T1000 (cell line): ENCODE data around the gene PAM.

Experiments used
- DNase-seq: peaks from one replicate; lab custom pipeline; 2025; ENCODE audit warnings: mixed read lengths; lab: John Stamatoyannopoulos, UW

Gene PAM

DNA sequence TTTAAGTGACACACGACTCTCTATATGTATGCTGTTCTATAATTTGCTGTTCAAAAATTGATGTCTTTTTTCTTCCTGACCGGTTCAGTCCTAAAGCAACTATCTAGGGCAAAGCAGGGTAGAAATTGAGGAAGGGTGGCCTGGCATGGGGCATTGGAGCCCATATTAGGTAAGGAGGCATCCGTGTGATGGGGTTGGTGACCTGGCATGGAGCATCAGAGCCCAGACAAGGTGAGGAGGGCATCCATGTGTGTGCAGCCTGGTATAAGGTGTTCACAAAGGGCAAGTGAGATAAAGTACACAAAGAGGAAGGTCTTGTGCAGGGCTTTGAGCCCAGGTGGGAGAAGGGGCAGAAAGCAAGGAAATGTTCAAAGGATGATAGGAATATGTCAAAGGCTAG, 104.9 kb downstream of the PAM start:
- no peak for DNase-seq

- no peak for DNase-seq
These were observed 108.0 kb downstream of the PAM start for GRCh38 chr5:102863058-102863457.

GRCh38 chr5:102863764-102864560, 108.9 kb downstream of the PAM start:
- DNase-seq: no peak

GRCh38 chr5:102865171-102865509, 110.0 kb downstream of the PAM start:
- no peak for DNase-seq

DNA sequence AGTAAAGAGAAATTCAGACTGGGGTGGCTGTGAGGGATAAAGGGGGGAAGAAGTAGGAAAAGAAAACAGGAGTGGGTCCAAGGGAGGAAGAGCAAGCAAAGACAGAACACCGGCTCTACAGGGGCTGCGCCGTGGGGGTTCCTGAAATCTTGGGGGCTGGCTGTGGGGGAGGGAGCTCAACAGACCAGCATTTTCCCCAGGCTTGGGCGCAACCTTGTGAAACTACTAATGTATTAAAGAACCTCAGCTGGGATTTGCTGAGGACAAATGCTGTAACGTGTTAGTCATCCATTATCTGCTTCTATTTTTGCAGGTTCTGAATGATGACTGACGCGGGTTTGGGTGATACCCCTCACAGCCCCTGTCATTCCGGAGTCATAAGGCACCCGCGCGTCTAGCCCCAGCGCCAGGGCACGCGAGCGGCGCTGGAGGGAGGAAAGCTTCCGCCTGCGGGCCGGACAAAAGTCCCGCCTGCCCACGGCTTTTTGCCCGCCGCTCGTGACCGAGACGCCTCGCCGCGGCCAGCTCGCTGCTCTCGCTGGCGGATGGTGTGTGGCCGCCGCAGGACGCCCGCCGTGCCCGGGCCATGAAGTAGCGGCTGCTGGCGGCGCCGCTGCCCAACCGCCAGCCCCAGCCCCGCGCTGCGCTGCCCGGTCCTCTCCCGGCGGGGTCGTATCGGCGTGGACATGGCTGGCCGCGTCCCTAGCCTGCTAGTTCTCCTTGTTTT, 110.6 kb downstream of the PAM start:
- peak; percentile 46 for DNase-seq

GRCh38 chr5:102866237-102866600, 111.1 kb downstream of the PAM start:
- no peak for DNase-seq

- DNase-seq: no peak
These were observed 113.0 kb downstream of the PAM start for GRCh38 chr5:102867992-102868662.

DNA sequence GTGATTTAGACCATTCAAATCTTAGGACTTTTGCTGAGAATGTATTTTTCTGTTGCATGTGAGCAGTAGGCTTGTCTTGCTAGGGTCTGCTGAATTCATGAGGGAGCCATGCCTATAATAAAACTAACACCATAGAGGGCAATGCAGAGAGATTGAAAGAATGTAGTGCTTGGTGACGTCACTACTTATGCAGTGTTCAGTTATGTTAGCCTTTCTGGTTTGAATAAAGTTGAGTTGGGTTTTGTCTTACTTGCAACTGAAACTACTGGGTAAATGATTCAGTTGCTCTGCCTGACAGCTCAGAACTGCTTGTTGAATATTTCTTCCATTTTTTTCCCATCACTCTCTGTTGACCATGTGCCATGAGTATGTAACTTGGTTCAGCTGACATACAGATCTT, 114.1 kb downstream of the PAM start:
- no peak for DNase-seq

DNA sequence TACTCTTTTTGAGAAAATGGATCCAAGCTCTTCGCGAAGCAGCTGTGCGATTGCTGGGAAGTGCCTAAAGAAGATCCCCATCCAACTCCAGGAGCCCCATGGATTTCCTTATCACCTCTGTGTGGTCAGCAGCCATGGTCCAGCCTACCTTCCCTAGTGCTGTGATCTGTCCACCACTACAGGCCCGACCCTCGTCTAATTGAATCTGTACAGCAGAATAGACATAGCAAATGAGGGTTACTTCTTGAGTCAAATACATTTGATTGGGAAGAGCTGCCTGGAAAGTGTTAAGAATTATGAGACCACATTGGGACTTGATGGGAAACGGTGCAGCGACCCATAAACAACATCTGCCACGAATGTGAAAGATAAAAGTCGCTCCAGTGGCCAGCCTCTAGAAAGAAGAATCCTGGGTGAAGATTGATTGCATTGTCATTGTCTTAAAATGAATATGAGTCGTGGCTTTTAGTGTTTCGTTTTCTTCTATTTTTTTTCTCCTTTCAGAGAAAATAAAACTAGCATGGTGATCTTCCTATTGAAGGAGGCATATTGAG, 118.4 kb downstream of the PAM start:
- DNase-seq: no peak

GRCh38 chr5:102874054-102874453, 118.9 kb downstream of the PAM start:
- DNase-seq: no peak

DNA sequence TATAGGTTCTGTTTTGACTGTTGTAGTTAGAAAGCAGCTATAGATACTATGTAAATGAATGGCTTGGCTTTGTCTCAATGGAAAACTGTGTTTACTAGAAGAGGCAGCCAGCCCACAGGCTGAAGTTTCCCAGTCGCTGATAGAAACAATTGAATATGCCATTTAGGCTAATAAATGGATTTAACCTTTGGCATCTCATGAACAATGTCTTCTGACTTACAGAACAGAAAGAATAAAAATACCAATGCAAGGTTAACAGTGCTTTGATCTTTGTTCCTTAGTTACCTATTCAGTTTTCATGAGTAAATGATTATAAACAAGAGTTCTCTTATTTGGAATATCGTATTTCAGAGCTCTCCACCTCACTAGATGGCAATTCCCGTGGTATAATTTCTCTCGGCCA, 120.6 kb downstream of the PAM start:
- DNase-seq: no peak

GRCh38 chr5:102876610-102877009, 121.5 kb downstream of the PAM start:
- DNase-seq: no peak

DNA sequence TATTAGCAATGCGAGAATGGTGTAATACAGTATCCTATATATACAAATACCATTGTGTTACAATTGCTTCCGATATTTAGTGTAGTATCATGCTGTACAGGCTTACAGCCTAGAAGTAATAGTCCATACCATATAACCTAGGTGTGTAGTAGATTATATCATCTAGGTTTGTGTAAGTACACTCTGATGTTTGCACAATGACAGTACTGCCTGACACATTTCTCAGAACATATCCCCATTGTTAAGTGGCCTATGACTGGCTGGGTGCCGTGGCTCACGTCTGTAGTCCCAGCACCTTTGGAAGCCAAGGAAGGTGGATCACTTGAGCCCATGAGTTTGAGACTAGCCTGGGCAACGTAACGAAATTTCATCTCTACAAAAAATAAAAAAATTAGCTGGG, 124.6 kb downstream of the PAM start:
- DNase-seq: no peak

- no peak for DNase-seq
These were observed 131.5 kb downstream of the PAM start for GRCh38 chr5:102886586-102886985.

DNA sequence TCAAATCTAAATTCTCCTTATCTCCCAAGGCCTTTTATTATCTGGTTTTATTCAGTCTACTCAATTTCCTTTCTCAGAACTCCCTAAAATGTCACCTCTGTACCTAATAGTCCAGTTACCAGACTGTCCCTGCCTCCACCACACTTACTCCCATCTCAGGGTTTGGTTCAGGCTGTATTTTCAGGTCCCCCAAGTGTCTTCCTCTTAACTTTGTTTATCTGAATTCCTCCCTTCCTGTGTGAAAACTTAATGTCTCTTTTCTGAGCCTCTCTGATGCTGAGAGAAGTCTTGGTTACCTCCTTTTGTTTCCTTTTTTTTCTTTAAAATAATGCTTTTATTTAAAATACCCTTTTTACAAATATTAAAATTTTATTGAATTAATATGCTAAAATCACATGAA, 133.4 kb downstream of the PAM start:
- no peak for DNase-seq

DNA sequence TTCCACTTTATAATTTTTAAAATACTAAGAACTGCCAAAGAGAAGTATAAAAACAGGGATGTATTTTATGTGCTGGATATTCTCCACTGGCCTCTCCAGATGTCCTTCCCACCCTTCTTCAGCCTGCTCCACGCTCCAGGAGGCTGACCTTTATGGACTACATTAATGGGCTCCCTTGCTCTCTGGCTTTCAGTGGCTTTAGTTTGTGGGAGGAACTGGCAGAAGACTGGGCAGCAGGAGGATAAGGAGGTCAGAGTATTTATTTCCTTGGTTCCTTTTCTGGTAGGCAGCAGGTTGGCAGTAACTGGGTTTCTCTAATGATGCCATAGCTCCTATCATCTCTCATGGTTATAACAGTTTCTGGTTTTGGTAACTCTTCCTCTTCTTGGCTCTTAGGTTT, 133.9 kb downstream of the PAM start:
- no peak for DNase-seq

DNA sequence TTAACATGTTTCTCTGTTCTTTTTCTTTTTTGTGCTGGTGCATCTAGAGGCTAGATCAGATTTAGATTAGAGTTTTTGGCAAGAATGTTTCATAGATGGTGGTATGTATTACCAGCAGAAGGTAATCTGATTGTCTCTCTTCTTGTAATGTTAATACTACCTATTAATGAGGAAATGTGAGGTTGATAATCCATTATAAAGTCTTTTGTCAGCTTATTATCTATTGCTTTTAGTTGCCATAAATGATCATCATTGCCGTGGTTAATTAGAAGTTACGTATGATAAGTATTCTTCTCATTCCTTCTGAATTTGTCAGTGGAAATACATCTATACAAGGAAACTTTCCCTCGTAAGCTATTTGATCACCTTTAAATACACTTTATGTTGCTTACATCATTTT, 135.0 kb downstream of the PAM start:
- DNase-seq: no peak

DNA sequence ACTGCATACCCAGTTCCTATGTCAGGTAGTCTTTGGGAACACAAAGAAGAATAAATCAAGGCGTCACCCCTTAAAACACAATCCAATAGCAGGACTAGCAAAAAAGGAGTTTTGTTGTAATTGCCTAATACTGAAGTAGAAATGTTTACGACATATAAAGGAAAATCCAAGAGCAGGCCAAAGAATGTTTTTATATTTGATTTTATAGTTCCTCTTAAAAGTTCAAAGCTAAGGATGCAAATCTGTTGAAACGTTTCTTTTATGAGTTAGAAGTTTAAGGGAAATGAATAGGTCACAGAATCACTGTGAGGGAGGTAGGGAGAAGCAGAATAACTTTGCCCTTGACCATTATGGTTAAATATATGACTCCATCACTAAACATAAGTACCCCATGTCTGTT, 136.1 kb downstream of the PAM start:
- DNase-seq: no peak

GRCh38 chr5:102893942-102894341, 138.8 kb downstream of the PAM start:
- no peak for DNase-seq

DNA sequence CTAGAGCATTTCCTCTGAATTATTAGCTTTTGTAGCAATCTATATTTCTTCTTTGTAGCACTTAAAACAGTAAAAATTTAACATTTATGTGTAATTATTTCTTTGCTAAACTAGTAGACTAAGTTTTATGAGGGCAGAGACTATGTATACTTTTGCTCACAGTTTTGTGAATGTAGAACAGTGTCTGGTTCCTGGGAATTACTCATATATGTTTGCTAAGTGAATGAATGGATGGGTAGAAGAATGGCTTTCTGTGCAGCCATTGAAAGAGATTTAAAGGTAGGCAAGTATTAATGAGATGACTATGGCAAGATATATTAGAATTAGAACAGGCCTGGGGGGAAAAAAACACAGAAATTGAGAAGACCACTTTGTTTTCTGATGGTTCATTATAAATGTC, 140.1 kb downstream of the PAM start:
- no peak for DNase-seq

DNA sequence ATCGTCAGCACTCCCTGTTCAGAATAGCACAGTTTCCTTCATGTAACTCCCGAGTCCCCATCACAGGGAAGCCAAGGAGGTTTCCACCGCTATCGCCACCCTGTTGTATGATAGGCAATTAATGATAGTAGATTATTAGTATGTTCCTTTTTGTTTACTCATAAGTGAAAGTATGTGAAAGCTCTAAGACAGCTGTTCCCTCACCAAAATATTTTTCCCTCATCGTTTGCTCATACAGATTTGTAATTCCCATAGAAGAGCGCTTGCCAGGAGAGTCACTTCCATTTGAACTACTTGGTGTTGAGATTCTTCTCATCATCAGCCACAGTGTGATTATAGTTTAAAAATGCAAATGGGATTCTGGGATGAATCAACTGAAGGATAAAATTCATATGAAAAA, 140.9 kb downstream of the PAM start:
- no peak for DNase-seq

GRCh38 chr5:102901424-102902134, 146.5 kb downstream of the PAM start:
- no peak for DNase-seq

DNA sequence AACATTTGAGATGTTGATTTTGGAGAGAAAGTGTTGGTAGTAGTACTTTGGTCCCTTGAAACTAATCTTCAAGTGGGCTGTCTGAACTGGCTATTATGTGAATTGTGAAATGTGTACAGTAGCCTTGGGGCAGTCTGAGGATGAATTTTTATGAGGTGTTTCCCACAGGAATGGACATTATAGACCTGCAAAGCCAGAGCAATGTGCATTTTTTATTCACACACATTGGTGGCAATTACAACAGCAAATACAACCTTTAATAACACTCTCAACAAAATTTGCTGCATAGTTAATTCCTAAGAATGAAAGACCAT, 147.0 kb downstream of the PAM start:
- no peak for DNase-seq
